ENCODE results near the gene MICALL1. TPM values are rescaled to one million over a fixed set of nuclear protein-coding genes. Genes with fewer than 3 reads are reported as not detected.
"Not testable (repeated sequence)": the region's sequence is repeated elsewhere in the genome, so short reads cannot be mapped to it uniquely, and the experiment has no call there.

The MICALL1 gene
- polyA plus RNA-seq, 2 of the 4 experiments (the other 2 are of a cell fraction): 10.4 to 18.6 TPM

GRCh38 chr22:37954686-37955085 lies 48.6 kb downstream of the MICALL1 start:
- 62% methylated on average over 4 of the region's 4 CpGs for WGBS (ENCODE audit: missing lambda C conversion rate)
- ATAC-seq (no peak), FAIRE-seq (no peak), DNase-seq (ENCODE audit: low read depth in 1 of 2, low spot score in 1 of 2) (no peak)
- POLR2A ChIA-PET: no interaction called here
- CTCF ChIA-PET: interaction anchor here (0.7 to 1.9 kb wide), 7 partner anchors 10 to 137 kb away, joined by 3 to 13 read pairs (median 6); partner anchors contain the start of gene MICALL1
- peak overlapping the region in 1 of 2 experiments; percentile 99; a peak in 2 of 6 replicates for H3K27ac ChIP-seq
- H3K4me3 ChIP-seq: peak overlapping the region; percentile 79; the same call in 2 of the 3 replicates
- no peaks in the 10 kb centered on the region for H3K9me3 ChIP-seq
- TF ChIP-seq ATOH8 (CRISPR knock-in tag; IDR thresholded peaks at IDR 0.05; ENCODE audit: low read depth) (no peak), BHLHE40 (IDR thresholded peaks at IDR 0.05; ENCODE audit: low read depth, low read length) (no peak), EP300 (IDR thresholded peaks at IDR 0.05) (no peak), HEYL (CRISPR knock-in tag; IDR thresholded peaks at IDR 0.05) (no peak), PHF8 (IDR thresholded peaks at IDR 0.05; ENCODE audit: borderline replicate concordance, low read depth) (no peak), HOXA7 (CRISPR knock-in tag; IDR thresholded peaks at IDR 0.05) (no peak), NFE2L2 (conservative IDR thresholded peaks at IDR 0.05; ENCODE audit: low read length) (no peak), MAZ (IDR thresholded peaks at IDR 0.05; ENCODE audit: borderline replicate concordance, low read depth, low read length) (no peak), REST (IDR thresholded peaks at IDR 0.05) (no peak), HMGXB4 (CRISPR knock-in tag; IDR thresholded peaks at IDR 0.05; ENCODE audit: borderline replicate concordance) (no peak), ZSCAN20 (CRISPR knock-in tag; IDR thresholded peaks at IDR 0.05) (no peak), NR3C1 (IDR thresholded peaks at IDR 0.05) (no peak), RFX5 (IDR thresholded peaks at IDR 0.05) (no peak), CHD2 (IDR thresholded peaks at IDR 0.05; ENCODE audit: low read length, partially characterized antibody) (no peak), MAFK (IDR thresholded peaks at IDR 0.05; ENCODE audit: partially characterized antibody) (no peak), SMC3 (IDR thresholded peaks at IDR 0.05) (no peak)
- peaks cover 7% of the 10 kb centered on the region; the same call in 2 of the 3 replicates for H3K4me1 ChIP-seq
- peak overlapping the region; percentile 84 for H3K4me2 ChIP-seq

- H3K4me2 ChIP-seq; ATAC-seq; H3K4me3 ChIP-seq; DNase-seq (ENCODE audit: low read depth in 1 of 2, low spot score in 1 of 2); H3K9me3 ChIP-seq; H3K4me1 ChIP-seq; FAIRE-seq; H3K27ac ChIP-seq; POLR2A ChIA-PET: not testable (repeated sequence)
- CTCF ChIA-PET: interaction anchor here (1.4 to 1.8 kb wide), 3 partner anchors 10 to 138 kb away, joined by 3 to 13 read pairs (median 7); no protein-coding TSS in a partner anchor
- 79% methylated on average over 15 of the region's 15 CpGs for WGBS (ENCODE audit: missing lambda C conversion rate)
Measured at GRCh38 chr22:37955825-37956397, 49.8 kb downstream of the MICALL1 start.

GRCh38 chr22:37957232-37957631 lies 51.1 kb downstream of the MICALL1 start:
- ChIA-PET CTCF (interaction anchor here (1.2 kb wide), 1 partner anchor 8 kb away, joined by 5 read pairs; no protein-coding TSS in a partner anchor), POLR2A (no interaction called here)

More at GRCh38 chr22:37957232-37957631, 51.1 kb downstream of the MICALL1 start:
- H3K4me3 ChIP-seq: no peak overlapping the region
- peaks cover 7% of the 10 kb centered on the region; the same call in 2 of the 3 replicates for H3K4me1 ChIP-seq
- TF ChIP-seq ESRRA (IDR thresholded peaks at IDR 0.05; ENCODE audit: borderline replicate concordance, low read length) (no peak), CBX8 (IDR thresholded peaks at IDR 0.05) (no peak), TP53 (CRISPR knock-in tag; IDR thresholded peaks at IDR 0.05) (no peak), EHMT2 (IDR thresholded peaks at IDR 0.05; ENCODE audit: low read depth) (no peak), MAX (IDR thresholded peaks at IDR 0.05) (no peak), JUN (IDR thresholded peaks at IDR 0.05) (no peak), CBX2 (IDR thresholded peaks at IDR 0.05; ENCODE audit: borderline replicate concordance, low read depth) (no peak), HOXB5 (CRISPR knock-in tag; IDR thresholded peaks at IDR 0.05) (no peak), ZFP36 (IDR thresholded peaks at IDR 0.05; ENCODE audit: borderline replicate concordance, partially characterized antibody) (no peak), ATOH8 (CRISPR knock-in tag; IDR thresholded peaks at IDR 0.05; ENCODE audit: low read depth) (no peak), CHD4 (IDR thresholded peaks at IDR 0.05; ENCODE audit: borderline replicate concordance) (no peak)
- ATAC-seq (no peak), FAIRE-seq (no peak), DNase-seq (ENCODE audit: low read depth in 1 of 2, low spot score in 1 of 2) (no peak)
- no peaks in the 10 kb centered on the region for H3K9me3 ChIP-seq
- H3K27ac ChIP-seq: no peak overlapping the region
- WGBS (ENCODE audit: missing lambda C conversion rate): 81% methylated on average over 4 of the region's 4 CpGs
- no peak overlapping the region for H3K4me2 ChIP-seq

Data from A549 (cell line).